ENCODE results near the gene SLC16A13. TPM values are rescaled to one million over a fixed set of nuclear protein-coding genes. Genes with fewer than 3 reads are reported as not detected.

The SLC16A13 gene
- total and polyA plus RNA-seq, 2 of the 4 experiments (the other 2 are of a cell fraction): 0.18 to 2.3 TPM

DNA sequence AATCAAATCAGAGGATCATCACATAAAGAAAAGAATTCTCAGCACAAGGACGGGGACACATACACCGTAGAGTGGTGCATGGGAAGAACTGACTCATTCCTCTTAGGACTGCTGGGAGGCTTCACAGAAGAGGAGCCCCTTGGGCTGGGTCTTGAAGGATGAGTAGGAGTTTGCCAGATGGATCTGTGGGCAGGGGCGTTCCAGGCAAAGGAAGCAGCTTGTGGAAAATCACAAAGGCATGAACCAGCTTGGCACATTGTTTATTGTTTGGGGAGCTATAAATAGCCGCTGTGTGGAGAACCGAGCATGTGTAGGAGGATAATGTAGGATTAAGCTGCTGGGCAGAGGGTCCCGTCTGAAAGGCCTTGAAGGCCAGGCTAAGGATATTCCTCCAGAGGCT is 13.2 kb downstream of the SLC16A13 start:
- no peak overlapping the region for H4K91ac ChIP-seq (ENCODE audit: insufficient read depth, low read depth, low read length)
- peaks cover 3% of the 10 kb centered on the region; the same call in 1 of the 2 replicates for H3K4me1 ChIP-seq (ENCODE audit: control insufficient read depth, insufficient read depth, low read length)
- H3K36me3 ChIP-seq (ENCODE audit: control insufficient read depth, insufficient read depth, low read length): no peaks in the 10 kb centered on the region
- ATAC-seq (ENCODE audit: low read depth): no peak
- dilution Hi-C loops (cut with HindIII; ENCODE audit: low sequenced_read_pairs, unreplicated experiment): no loop called here
- H2BK120ac ChIP-seq (ENCODE audit: low read depth, low read length): no peak overlapping the region
- no peak for DNase-seq
- H4K20me1 ChIP-seq (ENCODE audit: insufficient read depth, low read length): no peaks in the 10 kb centered on the region
- no peak overlapping the region for H3K14ac ChIP-seq (replicated peaks; ENCODE audit: low read depth, low read length)
- no peak overlapping the region for H3K23ac ChIP-seq (ENCODE audit: low read depth, low read length)
- H3K56ac ChIP-seq (ENCODE audit: extremely low read depth, insufficient read depth, low read length): no peak overlapping the region
- no peak overlapping the region for H4K5ac ChIP-seq (ENCODE audit: low read depth, low read length)
- no peak overlapping the region for H3K4me3 ChIP-seq (ENCODE audit: insufficient read depth, low read depth, low read length)
- ChIA-PET CTCF (interaction anchor here (1.0 to 1.8 kb wide), 2 partner anchors 84 to 87 kb away, joined by 3 to 4 read pairs; no protein-coding TSS in a partner anchor), POLR2A (ENCODE audit: unreplicated experiment) (no interaction called here)
- no peak overlapping the region for H2BK20ac ChIP-seq (ENCODE audit: low read depth, low read length)
- H2AFZ ChIP-seq (replicated peaks; ENCODE audit: low read length, poor library complexity): peak overlapping the region; percentile 17
- no peak overlapping the region for H2BK15ac ChIP-seq (ENCODE audit: low read depth, low read length)
- intact Hi-C loops (cut with micrococcal nuclease): loop anchor here (10.0 kb wide), 1 partner anchor 516 kb away; the partner anchor contains the start of gene SENP3
- no peak overlapping the region for H4K8ac ChIP-seq (ENCODE audit: low read depth in 2 of 2, low read length in 2 of 2)
- no peaks in the 10 kb centered on the region for H3K79me1 ChIP-seq (ENCODE audit: low read depth in 1 of 2, low read length in 2 of 2)
- H2AK9ac ChIP-seq (replicated peaks; ENCODE audit: low read depth, low read length, poor library complexity): no peak overlapping the region
- BruUV-seq (replicated peaks): no TSS peak
- no peak overlapping the region for H2BK5ac ChIP-seq (ENCODE audit: low read depth, low read length, poor library complexity, severe bottlenecking)
- peaks cover 14% of the 10 kb centered on the region for H3K27me3 ChIP-seq (ENCODE audit: control insufficient read depth, insufficient read depth, low read length)
- no peaks in the 10 kb centered on the region for H3K9me1 ChIP-seq (ENCODE audit: insufficient read depth, low read length)
- H2AK5ac ChIP-seq (ENCODE audit: low read depth, low read length): no peak overlapping the region
- WGBS, 2 experiments (ENCODE audit: extremely low coverage in 2 of 2, insufficient read length in 1 of 2): no CpG with 5 or more reads among the region's 6 CpGs
- no peak overlapping the region for H3K27ac ChIP-seq (ENCODE audit: insufficient read depth, low read length)
- H3K9ac ChIP-seq (ENCODE audit: low read depth, low read length): no peak overlapping the region
- in situ Hi-C loops (cut with MboI; ENCODE audit: low sequenced_read_pairs): loop anchor here (10.0 kb wide), 1 partner anchor 256 kb away; the partner anchor contains the start of gene EIF5A
- no peak overlapping the region for H3K4me2 ChIP-seq (ENCODE audit: low read depth, low read length)
- H3K18ac ChIP-seq (ENCODE audit: low read depth, low read length): no peak overlapping the region
- TF ChIP-seq, protein P1, sequence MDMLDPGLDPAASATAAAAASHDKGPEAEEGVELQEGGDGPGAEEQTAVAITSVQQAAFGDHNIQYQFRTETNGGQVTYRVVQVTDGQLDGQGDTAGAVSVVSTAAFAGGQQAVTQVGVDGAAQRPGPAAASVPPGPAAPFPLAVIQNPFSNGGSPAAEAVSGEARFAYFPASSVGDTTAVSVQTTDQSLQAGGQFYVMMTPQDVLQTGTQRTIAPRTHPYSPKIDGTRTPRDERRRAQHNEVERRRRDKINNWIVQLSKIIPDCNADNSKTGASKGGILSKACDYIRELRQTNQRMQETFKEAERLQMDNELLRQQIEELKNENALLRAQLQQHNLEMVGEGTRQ (IDR thresholded peaks at IDR 0.05; ENCODE audit: low read depth, low read length): no peak
- no peak for TF ChIP-seq POLR2A (IDR thresholded peaks at IDR 0.05; ENCODE audit: low read depth, low read length)
- no peak for TF ChIP-seq MXI1 (IDR thresholded peaks at IDR 0.05; ENCODE audit: borderline replicate concordance, low read depth, low read length)
- no peak for TF ChIP-seq CHD1 (IDR thresholded peaks at IDR 0.05; ENCODE audit: low read depth, low read length)
- no peak for TF ChIP-seq RCOR1 (IDR thresholded peaks at IDR 0.05; ENCODE audit: insufficient replicate concordance, low read length)
- no peak for TF ChIP-seq ELK1 (IDR thresholded peaks at IDR 0.05; ENCODE audit: borderline replicate concordance, low read depth, low read length)
- no peak for TF ChIP-seq RFX5 (IDR thresholded peaks at IDR 0.05; ENCODE audit: low read depth, low read length)
- no peak for TF ChIP-seq CEBPB (IDR thresholded peaks at IDR 0.05; ENCODE audit: low read depth, low read length)
- no peak for TF ChIP-seq MAZ (IDR thresholded peaks at IDR 0.05; ENCODE audit: borderline replicate concordance, low read depth, low read length)
- TF ChIP-seq BHLHE40 (IDR thresholded peaks at IDR 0.05; ENCODE audit: low read depth, low read length): no peak
- no peak for TF ChIP-seq NFE2L2 (IDR thresholded peaks at IDR 0.05; ENCODE audit: low read depth, low read length)
- TF ChIP-seq, protein P2, sequence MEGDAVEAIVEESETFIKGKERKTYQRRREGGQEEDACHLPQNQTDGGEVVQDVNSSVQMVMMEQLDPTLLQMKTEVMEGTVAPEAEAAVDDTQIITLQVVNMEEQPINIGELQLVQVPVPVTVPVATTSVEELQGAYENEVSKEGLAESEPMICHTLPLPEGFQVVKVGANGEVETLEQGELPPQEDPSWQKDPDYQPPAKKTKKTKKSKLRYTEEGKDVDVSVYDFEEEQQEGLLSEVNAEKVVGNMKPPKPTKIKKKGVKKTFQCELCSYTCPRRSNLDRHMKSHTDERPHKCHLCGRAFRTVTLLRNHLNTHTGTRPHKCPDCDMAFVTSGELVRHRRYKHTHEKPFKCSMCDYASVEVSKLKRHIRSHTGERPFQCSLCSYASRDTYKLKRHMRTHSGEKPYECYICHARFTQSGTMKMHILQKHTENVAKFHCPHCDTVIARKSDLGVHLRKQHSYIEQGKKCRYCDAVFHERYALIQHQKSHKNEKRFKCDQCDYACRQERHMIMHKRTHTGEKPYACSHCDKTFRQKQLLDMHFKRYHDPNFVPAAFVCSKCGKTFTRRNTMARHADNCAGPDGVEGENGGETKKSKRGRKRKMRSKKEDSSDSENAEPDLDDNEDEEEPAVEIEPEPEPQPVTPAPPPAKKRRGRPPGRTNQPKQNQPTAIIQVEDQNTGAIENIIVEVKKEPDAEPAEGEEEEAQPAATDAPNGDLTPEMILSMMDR (conservative IDR thresholded peaks at IDR 0.05; ENCODE audit: low read depth, low read length): no peak
- TF ChIP-seq MAFK (IDR thresholded peaks at IDR 0.05; ENCODE audit: low read depth, low read length): no peak
- TF ChIP-seq SMC3 (IDR thresholded peaks at IDR 0.05; ENCODE audit: low read depth, low read length): no peak
- no peak for TF ChIP-seq RAD21 (IDR thresholded peaks at IDR 0.05; ENCODE audit: low read length)
- no peak for TF ChIP-seq FOS (IDR thresholded peaks at IDR 0.05; ENCODE audit: low read depth, low read length)
- no peaks in the 10 kb centered on the region for H3K9me3 ChIP-seq (ENCODE audit: control insufficient read depth, insufficient read depth, low read length)
- H3K4ac ChIP-seq (ENCODE audit: low read depth, low read length): no peak overlapping the region
